ENCODE data around the gene TTI1. TPM values are rescaled to one million over a fixed set of nuclear protein-coding genes. Genes with fewer than 3 reads are reported as not detected.

TTI1 gene
- total RNA-seq, 1 experiment from 2014 or later, result 37.4 TPM

GRCh38 chr20:38036366-38036765 lies 3.1 kb upstream of the TTI1 start:
- peaks cover 0 to 1% of the 10 kb centered on the region in 2 experiments; a peak in 3 of 5 replicates for H3K9me3 Mint-ChIP-seq

More at GRCh38 chr20:38036366-38036765, 3.1 kb upstream of the TTI1 start:
- H2BK5ac ChIP-seq (ENCODE audit: insufficient read length, low read length), result no peak overlapping the region
- no peak for DNase-seq
- peaks cover 22 to 32% of the 10 kb centered on the region in 2 experiments for H3K4me1 Mint-ChIP-seq
- peaks cover 11% of the 10 kb centered on the region for H3K23me2 ChIP-seq (ENCODE audit: insufficient read length, low read depth, low read length, poor library complexity, severe bottlenecking)
- H3K27ac Mint-ChIP-seq, result no peak overlapping the region
- WGBS (ENCODE audit: extremely low coverage, insufficient read length, low lambda C conversion rate), result no CpG with 5 or more reads among the region's 5 CpGs
- no peak overlapping the region for H2AFZ ChIP-seq (ENCODE audit: low read length)
- no peaks in the 10 kb centered on the region for H3K27me3 Mint-ChIP-seq (ENCODE audit: low read depth)
- no peak overlapping the region for H3T11ph ChIP-seq (ENCODE audit: low read length)
- no peak overlapping the region for H2BK15ac ChIP-seq (ENCODE audit: low read depth, low read length)
- H2BK120ac ChIP-seq (ENCODE audit: low read depth, low read length, poor library complexity, severe bottlenecking), result no peak overlapping the region
- H4K20me1 ChIP-seq (ENCODE audit: control insufficient read depth, insufficient read depth, insufficient read length), result no peaks in the 10 kb centered on the region
- no peak overlapping the region for H4K91ac ChIP-seq (ENCODE audit: insufficient read length, low read depth, low read length)
- H3K9ac ChIP-seq (ENCODE audit: extremely low read depth, insufficient read length, low read length), result no peak overlapping the region
- no peaks in the 10 kb centered on the region for H3K27me3 ChIP-seq (ENCODE audit: insufficient read depth, low read length)
- H3K4me1 ChIP-seq (ENCODE audit: insufficient read depth, low read length), result no peaks in the 10 kb centered on the region; the same call in 1 of the 2 replicates
- H3K36me3 Mint-ChIP-seq (ENCODE audit: insufficient read depth in 1 of 3, low read depth in 3 of 3), result peaks cover 21 to 48% (median 43%) of the 10 kb centered on the region in 3 experiments
- H4K5ac ChIP-seq (ENCODE audit: insufficient read length, low read depth, low read length), result no peak overlapping the region
- no peaks in the 10 kb centered on the region for H3K9me3 ChIP-seq (ENCODE audit: control insufficient read depth, low read depth, low read length)
- no peak overlapping the region for H3K14ac ChIP-seq (ENCODE audit: insufficient read depth, low read length)
- H3K4me3 Mint-ChIP-seq, result no peak overlapping the region; a peak in 1 of 5 replicates
- H3K4ac ChIP-seq (ENCODE audit: low read depth, low read length), result no peak overlapping the region
- H3K79me1 ChIP-seq (ENCODE audit: insufficient read depth, low read depth, low read length, poor library complexity, severe bottlenecking), result peaks cover 16% of the 10 kb centered on the region
- H3K79me2 ChIP-seq (ENCODE audit: insufficient read depth, low read length), result peaks cover 25% of the 10 kb centered on the region; the same call in 1 of the 2 replicates
- no peak overlapping the region for H3K23ac ChIP-seq (ENCODE audit: insufficient read length, low read depth, low read length)
- no peak overlapping the region for H3K56ac ChIP-seq (ENCODE audit: insufficient read length, low read depth, low read length)
- H3K27ac ChIP-seq (ENCODE audit: insufficient read length, low read depth, low read length), result no peak overlapping the region
- no peak overlapping the region for H3K4me2 ChIP-seq (ENCODE audit: insufficient read depth, insufficient read length, low read length)
- no peak overlapping the region for H2BK20ac ChIP-seq (ENCODE audit: low read depth, low read length, poor library complexity, severe bottlenecking)
- H4K8ac ChIP-seq (replicated peaks; ENCODE audit: insufficient read length, low read depth, low read length), result no peak overlapping the region
- no peak overlapping the region for H2BK12ac ChIP-seq (ENCODE audit: insufficient read length, low read depth, low read length)
- no peak overlapping the region for H2AK5ac ChIP-seq (ENCODE audit: insufficient read length, low read length)
- no peak for TF ChIP-seq CTCF (conservative IDR thresholded peaks at IDR 0.05)
- H3K18ac ChIP-seq (ENCODE audit: insufficient read length, low read depth, low read length), result no peak overlapping the region

Measured in H9 (cell line).